ENCODE results near the gene RNU6-9.

Gene RNU6-9

DNA sequence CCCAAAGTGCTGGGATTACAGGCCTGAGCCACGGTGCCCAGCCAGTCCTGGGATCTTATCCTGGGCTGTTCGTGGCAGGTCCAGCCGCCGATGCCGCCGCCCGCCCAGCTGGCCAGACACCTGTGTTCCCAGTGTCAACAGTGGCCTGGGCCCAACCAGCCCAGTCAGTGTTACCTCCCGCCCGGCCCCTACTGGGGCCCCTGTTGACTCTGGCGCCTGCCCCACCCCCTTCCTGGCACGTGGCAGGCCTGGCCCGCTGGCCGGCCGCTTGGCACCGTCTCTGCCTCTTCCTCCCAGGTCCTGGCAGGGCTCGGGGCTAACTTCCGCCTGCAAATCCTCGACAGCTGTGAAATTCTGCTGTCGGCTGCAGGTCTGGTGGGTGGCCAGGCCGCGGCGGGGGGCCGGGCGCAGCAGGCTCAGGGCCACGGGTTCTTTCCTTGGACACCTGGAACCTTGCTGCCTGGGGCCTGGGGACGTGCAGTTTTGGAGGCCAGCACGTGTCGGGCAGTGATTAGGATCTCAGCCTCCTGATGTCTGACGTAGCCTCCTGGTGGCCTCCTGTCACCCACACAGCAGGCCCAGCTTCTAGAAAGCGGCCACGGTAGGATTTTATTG lies 41.7 kb downstream of the RNU6-9 start:
- no peak overlapping the region for H3K27ac ChIP-seq
- in situ Hi-C loops (cut with HindIII; ENCODE audit: low pct_ligation_motif_present, low sequenced_read_pairs): no loop called here
- no peaks in the 10 kb centered on the region for H3K27me3 ChIP-seq (replicated peaks)
- TF ChIP-seq, protein P1, sequence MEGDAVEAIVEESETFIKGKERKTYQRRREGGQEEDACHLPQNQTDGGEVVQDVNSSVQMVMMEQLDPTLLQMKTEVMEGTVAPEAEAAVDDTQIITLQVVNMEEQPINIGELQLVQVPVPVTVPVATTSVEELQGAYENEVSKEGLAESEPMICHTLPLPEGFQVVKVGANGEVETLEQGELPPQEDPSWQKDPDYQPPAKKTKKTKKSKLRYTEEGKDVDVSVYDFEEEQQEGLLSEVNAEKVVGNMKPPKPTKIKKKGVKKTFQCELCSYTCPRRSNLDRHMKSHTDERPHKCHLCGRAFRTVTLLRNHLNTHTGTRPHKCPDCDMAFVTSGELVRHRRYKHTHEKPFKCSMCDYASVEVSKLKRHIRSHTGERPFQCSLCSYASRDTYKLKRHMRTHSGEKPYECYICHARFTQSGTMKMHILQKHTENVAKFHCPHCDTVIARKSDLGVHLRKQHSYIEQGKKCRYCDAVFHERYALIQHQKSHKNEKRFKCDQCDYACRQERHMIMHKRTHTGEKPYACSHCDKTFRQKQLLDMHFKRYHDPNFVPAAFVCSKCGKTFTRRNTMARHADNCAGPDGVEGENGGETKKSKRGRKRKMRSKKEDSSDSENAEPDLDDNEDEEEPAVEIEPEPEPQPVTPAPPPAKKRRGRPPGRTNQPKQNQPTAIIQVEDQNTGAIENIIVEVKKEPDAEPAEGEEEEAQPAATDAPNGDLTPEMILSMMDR (IDR thresholded peaks at IDR 0.05; ENCODE audit: low read depth, low read length, missing control alignments): no peak
- H3K4me3 ChIP-seq (ENCODE audit: low read depth, low read length): no peak overlapping the region
- no peak for DNase-seq
- peaks cover 14% of the 10 kb centered on the region for H3K36me3 ChIP-seq (replicated peaks)

DNA sequence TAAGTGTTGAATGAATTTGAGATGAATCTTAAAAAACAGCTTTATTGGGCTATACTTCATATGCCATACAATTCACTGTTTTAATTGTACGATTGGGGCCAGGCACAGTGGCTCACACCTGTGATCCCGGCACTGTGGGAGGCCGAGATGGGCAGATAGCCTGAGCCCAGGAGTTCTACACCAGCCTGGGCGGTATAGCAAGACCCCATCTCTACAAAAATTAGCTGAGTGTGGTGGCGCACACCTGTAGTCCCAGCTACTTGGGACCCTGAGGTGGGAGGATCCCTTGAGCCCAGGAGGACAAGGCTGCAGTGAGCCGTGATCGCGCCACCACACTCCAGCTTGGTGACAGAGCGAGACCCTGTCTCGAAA lies 42.9 kb downstream of the RNU6-9 start:
- no peak overlapping the region for H3K4me3 ChIP-seq (ENCODE audit: low read depth, low read length)
- TF ChIP-seq, protein P1 (IDR thresholded peaks at IDR 0.05; ENCODE audit: low read depth, low read length, missing control alignments): no peak
- no peak for DNase-seq
- in situ Hi-C loops (cut with HindIII; ENCODE audit: low pct_ligation_motif_present, low sequenced_read_pairs): no loop called here
- H3K36me3 ChIP-seq (replicated peaks): peaks cover 9% of the 10 kb centered on the region
- H3K27me3 ChIP-seq (replicated peaks): no peaks in the 10 kb centered on the region
- H3K27ac ChIP-seq: no peak overlapping the region

DNA sequence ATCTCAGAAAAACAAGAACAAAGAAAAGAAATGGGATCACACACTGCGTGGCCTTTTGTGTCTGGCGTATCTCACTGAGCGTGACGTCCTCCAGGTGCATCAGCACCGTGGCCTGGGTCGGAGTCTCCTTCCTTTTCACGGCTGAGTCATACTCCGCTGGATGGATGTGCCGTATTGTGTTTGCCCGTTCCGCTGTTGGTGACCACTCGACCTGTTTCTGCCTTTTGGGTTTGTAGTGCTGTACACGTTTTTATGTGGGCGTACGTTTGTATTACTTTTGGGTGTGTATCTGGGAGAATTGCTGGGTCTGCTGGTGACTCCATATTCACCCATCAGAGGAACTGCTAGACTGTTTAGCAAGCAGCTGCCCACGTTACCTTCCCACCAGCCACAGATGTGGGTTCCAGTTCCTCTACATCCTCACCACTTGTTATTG lies 44.0 kb downstream of the RNU6-9 start:
- Histone ChIP-seq H3K4me3 (ENCODE audit: low read depth, low read length) (no peak overlapping the region), H3K36me3 (replicated peaks) (peaks cover 9% of the 10 kb centered on the region), H3K27me3 (replicated peaks) (no peaks in the 10 kb centered on the region), H3K27ac (no peak overlapping the region)
- in situ Hi-C loops (cut with HindIII; ENCODE audit: low pct_ligation_motif_present, low sequenced_read_pairs): no loop called here
- DNase-seq: no peak
- TF ChIP-seq, protein P1 (IDR thresholded peaks at IDR 0.05; ENCODE audit: low read depth, low read length, missing control alignments): no peak

DNA sequence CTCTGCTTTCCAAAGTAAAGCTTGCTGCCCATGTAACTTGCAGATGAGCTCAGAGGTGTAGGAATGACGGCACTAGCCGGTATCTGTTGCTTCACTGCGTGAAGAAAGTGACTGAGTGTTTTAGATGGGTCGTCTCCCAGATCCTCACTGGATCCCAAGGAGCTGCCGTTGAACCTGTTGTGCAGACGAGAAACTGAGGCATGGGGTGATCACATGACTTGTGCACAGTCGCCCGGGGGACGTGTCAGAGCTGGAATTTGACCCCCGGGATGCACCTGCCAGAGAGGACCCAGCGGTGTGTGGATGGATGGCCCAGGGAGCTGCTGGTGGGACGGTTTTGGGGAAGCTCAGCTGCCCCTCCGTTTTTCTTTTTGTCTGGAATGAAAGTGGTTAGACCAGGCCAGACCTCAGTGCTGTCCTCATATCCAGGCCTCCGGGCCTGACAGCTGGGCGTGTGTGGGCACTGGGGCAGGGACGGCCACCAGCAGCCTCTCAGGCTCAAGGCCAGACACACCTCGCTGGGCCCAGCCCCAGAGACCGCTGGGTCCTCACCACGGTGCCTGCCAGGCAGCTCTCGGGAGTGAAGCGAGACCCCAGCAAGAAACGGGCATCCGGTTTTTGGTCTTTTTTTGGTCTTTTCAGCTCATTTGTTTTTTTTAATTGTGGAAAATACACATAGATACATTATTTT lies 45.1 kb downstream of the RNU6-9 start:
- in situ Hi-C loops (cut with HindIII; ENCODE audit: low pct_ligation_motif_present, low sequenced_read_pairs): no loop called here
- H3K4me3 ChIP-seq (ENCODE audit: low read depth, low read length): no peak overlapping the region
- no peaks in the 10 kb centered on the region for H3K27me3 ChIP-seq (replicated peaks)
- peaks cover 15% of the 10 kb centered on the region for H3K36me3 ChIP-seq (replicated peaks)
- TF ChIP-seq, protein P1 (IDR thresholded peaks at IDR 0.05; ENCODE audit: low read depth, low read length, missing control alignments): no peak
- no peak for DNase-seq
- no peak overlapping the region for H3K27ac ChIP-seq

DNA sequence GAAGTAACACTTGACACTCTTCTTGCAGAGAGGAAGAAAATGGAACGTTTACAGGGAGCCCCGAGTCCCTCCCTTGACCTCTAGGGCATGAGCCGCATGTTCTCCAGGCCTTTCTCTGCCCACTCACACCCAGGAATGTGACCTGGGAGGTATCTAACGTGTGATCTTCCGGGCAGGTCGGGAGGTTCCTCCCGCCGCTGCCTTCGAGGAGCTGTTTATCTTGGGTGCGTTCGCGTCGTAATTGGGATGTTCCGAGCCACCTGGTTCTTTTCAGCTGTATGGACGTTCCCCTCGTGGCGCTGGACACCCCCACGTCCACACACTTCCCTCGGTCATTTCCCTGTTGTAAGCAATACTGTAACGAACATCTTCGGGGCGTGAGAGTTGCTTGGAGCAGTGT lies 46.2 kb downstream of the RNU6-9 start:
- no peak overlapping the region for H3K4me3 ChIP-seq (ENCODE audit: low read depth, low read length)
- no peak overlapping the region for H3K27ac ChIP-seq
- TF ChIP-seq, protein P1 (IDR thresholded peaks at IDR 0.05; ENCODE audit: low read depth, low read length, missing control alignments): no peak
- no peaks in the 10 kb centered on the region for H3K27me3 ChIP-seq (replicated peaks)
- DNase-seq: no peak
- in situ Hi-C loops (cut with HindIII; ENCODE audit: low pct_ligation_motif_present, low sequenced_read_pairs): no loop called here
- H3K36me3 ChIP-seq (replicated peaks): peaks cover 15% of the 10 kb centered on the region
